GM12878 (cell line): ENCODE results near the gene COMMD3. TPM values are rescaled to one million over a fixed set of nuclear protein-coding genes. Genes with fewer than 3 reads are reported as not detected.

Experiments used
- ATAC-seq: fragments of 200-7000 bp; cut with Tn5 transposase; 3 replicates; pipeline ENCODE4 v1.9.1; 2020; ENCODE audit warnings: mild to moderate bottlenecking, moderate library complexity
- BruUV-seq: library from RNA; stranded (reverse); fragments of 400-500 nt; replicated peaks from 2 replicates; lab custom pipeline; 2021; lab: Mats Ljungman, UMichigan
- CTCF ChIA-PET: fragments of 300-600 bp; sonication (Branson Sonifier 250); formaldehyde crosslinking; extraction: SDS; loops from one replicate; lab custom pipeline; 2021; ENCODE audit warnings: inconsistent platforms; lab: Yijun Ruan, JAX
- POLR2A ChIA-PET: fragments of 350-600 bp; formaldehyde crosslinking; extraction: SDS; loops from one replicate; lab custom pipeline; 2021; ENCODE audit warnings: inconsistent platforms; lab: Charles Lee
- RAD21 ChIA-PET: fragments of 300-600 bp; sonication (Branson Sonifier 250); formaldehyde crosslinking; loops from one replicate; lab custom pipeline; 2023; ENCODE audit warnings: antibody characterized with exemption; ENCODE audit not compliant: unreplicated experiment; lab: Charles Lee
- SMC1A ChIA-PET: fragments of 300-600 bp; sonication (Branson Sonifier 250); formaldehyde crosslinking; loops from one replicate; lab custom pipeline; 2023; ENCODE audit not compliant: unreplicated experiment, uncharacterized antibody; lab: Charles Lee
- DNase-seq: peaks from one replicate; pipeline ENCODE4 v3.0.0-alpha.2; 2011; ENCODE audit warnings: low read depth, low spot score
- FAIRE-seq: peaks from 3 replicates; lab custom pipeline; 2011; peaks lifted over from hg19 to GRCh38; lab: Jason Lieb, UNC
- H2AFZ ChIP-seq: 2 replicates; pipeline ENCODE4 v1.6.0; 2011; ENCODE audit warnings: low read depth, low read length, control low read depth; ENCODE audit not compliant: control insufficient read depth
- H3K27ac ChIP-seq: 2 replicates; pipeline ENCODE4 v1.5.1; 2011; ENCODE audit warnings: control low read depth; ENCODE audit not compliant: control insufficient read depth, insufficient read depth
- H3K27me3 ChIP-seq, 2 experiments: replicated peaks in 1 of 2; 2 replicates each; pipeline versions ENCODE4 v1.6.0 to v1.6.1; 2011; ENCODE audit warnings: low read length in 1 of 2; ENCODE audit not compliant: control insufficient read depth in 2 of 2, insufficient read depth in 2 of 2
- H3K36me3 ChIP-seq, 2 experiments: 2 replicates each; pipeline ENCODE4 v1.5.1; 2011; ENCODE audit warnings: low read length in 1 of 2; ENCODE audit not compliant: control insufficient read depth in 2 of 2, insufficient read depth in 2 of 2
- H3K4me1 ChIP-seq: 2 replicates; pipeline ENCODE4 v1.6.1; 2011; ENCODE audit warnings: mild to moderate bottlenecking, low read length, moderate library complexity, mixed read lengths; ENCODE audit not compliant: control insufficient read depth, insufficient read depth
- H3K4me2 ChIP-seq: 2 replicates; pipeline ENCODE4 v1.6.0; 2011; ENCODE audit warnings: control low read depth; ENCODE audit not compliant: control insufficient read depth, insufficient read depth
- H3K4me3 ChIP-seq: fragments of 200-600 bp; sonication (generic); 2 replicates; pipeline ENCODE4 v1.5.1; 2016
- H3K79me2 ChIP-seq: 2 replicates; pipeline ENCODE4 v1.6.0; 2011; ENCODE audit warnings: low read length; ENCODE audit not compliant: control insufficient read depth, insufficient read depth
- H3K9ac ChIP-seq: 2 replicates; pipeline ENCODE4 v1.8.0; 2011; ENCODE audit warnings: low read length, control low read depth, mixed read lengths; ENCODE audit not compliant: control insufficient read depth, insufficient read depth
- H3K9me3 ChIP-seq: replicated peaks from 3 replicates; pipeline ENCODE4 v1.5.1; 2011; ENCODE audit warnings: mild to moderate bottlenecking, low read length; ENCODE audit not compliant: control insufficient read depth, insufficient read depth
- H4K20me1 ChIP-seq: 2 replicates; pipeline ENCODE4 v1.6.0; 2011; ENCODE audit not compliant: control insufficient read depth, insufficient read depth
- ASH2L ChIP-seq: fragments of 300-600, 200-600 bp; sonication (generic); IDR thresholded peaks from 2 replicates; pipeline ENCODE4 v1.6.1; 2017; ENCODE audit warnings: low read depth, mild to moderate bottlenecking, borderline replicate concordance
- GABPA ChIP-seq: IDR thresholded peaks from 2 replicates; pipeline ENCODE4 v1.6.1; 2014; ENCODE audit warnings: antibody characterized with exemption, low read depth, mild to moderate bottlenecking, inconsistent platforms
- IKZF1 ChIP-seq: fragments of 450-650 bp; conservative IDR thresholded peaks from 2 replicates; pipeline ENCODE4 v1.6.1; 2017; ENCODE audit warnings: antibody characterized with exemption, mild to moderate bottlenecking
- POLR2AphosphoS2 ChIP-seq: IDR thresholded peaks from 2 replicates; pipeline ENCODE4 v1.6.1; 2011; ENCODE audit warnings: low read depth, mild to moderate bottlenecking, low read length, improper control_type of control experiment, moderate library complexity
- RAD51 ChIP-seq: fragments of 450-650 bp; IDR thresholded peaks from 2 replicates; pipeline ENCODE4 v1.6.1; 2016; ENCODE audit warnings: moderate library complexity, mild to moderate bottlenecking, inconsistent platforms
- ZNF274 ChIP-seq: IDR thresholded peaks from one replicate; pipeline ENCODE4 v1.8.0; 2011; ENCODE audit not compliant: insufficient read length, insufficient read depth
- ZSCAN29 ChIP-seq: fragments of 450-650 bp; IDR thresholded peaks from 2 replicates; pipeline ENCODE4 v1.6.1; 2017; ENCODE audit warnings: mild to moderate bottlenecking, moderate library complexity
- WGBS: methylation state at CpG from one replicate; pipeline ENCODE4 v1.1.6; 2016; ENCODE audit warnings: low lambda C conversion rate; ENCODE audit not compliant: insufficient replicate concordance, insufficient coverage; ENCODE audit errors: missing lambda C conversion rate; 5-methylcytosine and 5-hydroxymethylcytosine counted together
- in situ Hi-C: fragments of 300-500 bp; cut with MboI; formaldehyde crosslinking; loops from 9 replicates; pipeline ENCODE4 v1.14.3; 2018; ENCODE audit warnings: mixed read lengths
- intact Hi-C: fragments of 100-400 bp; cut with micrococcal nuclease; formaldehyde crosslinking; loops from one replicate; pipeline ENCODE4 v1.14.2; 2022; ENCODE audit not compliant: unreplicated experiment
- polyA plus RNA-seq, 11 experiments: library from polyadenylated mRNA; depleted of rRNA in 4 of 11; unstranded in 6 of 11; stranded (reverse) in 5 of 11; fragments of >200 nt; fragmentation: Nextera tagmentation in 4 of 11; fragmentation: Illumina TruSeq in 1 of 11; extraction: Ambion mirVana in 4 of 11; extraction: Trizol in 1 of 11; gene quantifications; 1 replicate in 1 of 11; 2 replicates in 10 of 11; pipeline versions ENCODE4 v1.2.1 to v1.2.3, GENCODE V29; 2011 to 2016; ENCODE audit warnings: inconsistent platforms in 2 of 11, missing spikeins in 2 of 11, low read depth in 1 of 11
- total RNA-seq, 4 experiments: library from RNA; depleted of rRNA in 3 of 4; stranded (reverse); fragments of >200 nt in 3 of 4; fragmentation: Illumina TruSeq in 1 of 4; extraction: Trizol in 1 of 4; gene quantifications; 2 replicates each; pipeline versions ENCODE4 v1.2.1 to v1.2.3, GENCODE V29; 2013 to 2021
- TF ChIP-seq, protein P1 (sequence below): IDR thresholded peaks from 2 replicates; pipeline ENCODE4 v1.6.1; 2012; ENCODE audit warnings: low read depth, low read length, improper control_type of control experiment
- TF ChIP-seq, protein P2 (sequence below): fragments of 450-650 bp; IDR thresholded peaks from 2 replicates; pipeline ENCODE4 v1.6.1; 2017; ENCODE audit warnings: antibody characterized with exemption, mild to moderate bottlenecking, moderate library complexity

COMMD3 gene
- total and polyA plus RNA-seq, 10 of the 15 experiments (the other 5 are each of a cell fraction or from before 2014, with no cell fraction given): 64.5 to 248 (median 84.4) TPM

DNA sequence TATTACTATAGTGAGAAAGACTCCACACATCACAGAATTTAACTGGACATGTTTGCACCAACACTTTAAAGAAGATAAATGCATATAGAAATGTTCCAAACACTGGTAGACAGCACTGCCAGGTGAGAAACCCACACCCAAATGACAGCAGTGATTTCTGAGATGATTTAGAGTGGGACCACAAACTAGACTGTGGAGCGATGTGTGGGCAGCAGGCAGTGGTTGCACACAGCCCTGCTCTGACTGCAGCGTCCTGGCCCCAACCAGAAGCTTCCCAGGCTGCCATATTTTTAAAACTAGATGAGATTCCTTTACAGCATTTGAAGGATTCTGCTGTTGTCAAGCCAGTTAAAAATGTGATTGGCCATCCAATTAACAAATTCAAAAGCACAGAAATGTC is 47.7 kb upstream of the COMMD3 start:
- in situ Hi-C loops: loop anchor here (25.0 kb wide), 1 partner anchor 719 kb away; no protein-coding TSS in a partner anchor
- SMC1A ChIA-PET: interaction anchor here (1.5 kb wide), 1 partner anchor 9 kb away, joined by 4 read pairs; no protein-coding TSS in a partner anchor
- no peak for ATAC-seq

DNA sequence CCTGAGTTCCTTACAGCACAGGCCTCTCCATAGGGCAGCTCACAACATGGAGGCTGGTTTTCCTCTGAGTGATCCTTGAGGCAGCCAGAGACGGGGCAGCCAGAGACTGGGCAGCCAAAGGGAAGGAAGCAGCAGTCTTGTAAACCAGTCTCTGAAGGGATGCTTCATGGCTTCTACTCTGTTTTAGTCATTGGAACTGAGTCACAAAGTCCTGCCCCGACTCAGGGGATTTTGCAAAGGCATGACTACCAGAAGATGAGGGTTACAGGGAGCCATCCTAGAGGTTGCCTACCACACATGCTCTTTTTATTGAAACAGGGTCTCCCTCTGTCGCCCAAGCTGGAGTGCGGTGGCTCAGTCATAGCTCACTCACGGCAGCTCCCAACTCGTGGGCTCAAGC is 44.4 kb upstream of the COMMD3 start:
- no TSS peak for BruUV-seq
- ChIA-PET CTCF (no interaction called here), SMC1A (interaction anchor here (0.8 kb wide), 1 partner anchor 44 kb away, joined by 3 read pairs; no protein-coding TSS in a partner anchor), RAD21 (interaction anchor here (0.7 kb wide), 1 partner anchor 9 kb away, joined by 3 read pairs; no protein-coding TSS in a partner anchor), POLR2A (interaction anchor here (0.6 to 0.7 kb wide), 2 partner anchors 10 to 383 kb away, joined by 3 to 5 read pairs; no protein-coding TSS in a partner anchor)
- DNase-seq: no peak
- no peak for FAIRE-seq
- intact Hi-C loops (no loop called here), in situ Hi-C loops (loop anchor here (25.0 kb wide), 1 partner anchor 716 kb away; no protein-coding TSS in a partner anchor)
- no peak overlapping the region for H3K9ac ChIP-seq
- H3K79me2 ChIP-seq: no peaks in the 10 kb centered on the region
- TF ChIP-seq, protein P1, sequence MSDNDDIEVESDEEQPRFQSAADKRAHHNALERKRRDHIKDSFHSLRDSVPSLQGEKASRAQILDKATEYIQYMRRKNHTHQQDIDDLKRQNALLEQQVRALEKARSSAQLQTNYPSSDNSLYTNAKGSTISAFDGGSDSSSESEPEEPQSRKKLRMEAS: no peak
- no peak for TF ChIP-seq ZSCAN29
- TF ChIP-seq RAD51: no peak
- TF ChIP-seq ASH2L: no peak
- TF ChIP-seq GABPA: no peak
- TF ChIP-seq, protein P2, sequence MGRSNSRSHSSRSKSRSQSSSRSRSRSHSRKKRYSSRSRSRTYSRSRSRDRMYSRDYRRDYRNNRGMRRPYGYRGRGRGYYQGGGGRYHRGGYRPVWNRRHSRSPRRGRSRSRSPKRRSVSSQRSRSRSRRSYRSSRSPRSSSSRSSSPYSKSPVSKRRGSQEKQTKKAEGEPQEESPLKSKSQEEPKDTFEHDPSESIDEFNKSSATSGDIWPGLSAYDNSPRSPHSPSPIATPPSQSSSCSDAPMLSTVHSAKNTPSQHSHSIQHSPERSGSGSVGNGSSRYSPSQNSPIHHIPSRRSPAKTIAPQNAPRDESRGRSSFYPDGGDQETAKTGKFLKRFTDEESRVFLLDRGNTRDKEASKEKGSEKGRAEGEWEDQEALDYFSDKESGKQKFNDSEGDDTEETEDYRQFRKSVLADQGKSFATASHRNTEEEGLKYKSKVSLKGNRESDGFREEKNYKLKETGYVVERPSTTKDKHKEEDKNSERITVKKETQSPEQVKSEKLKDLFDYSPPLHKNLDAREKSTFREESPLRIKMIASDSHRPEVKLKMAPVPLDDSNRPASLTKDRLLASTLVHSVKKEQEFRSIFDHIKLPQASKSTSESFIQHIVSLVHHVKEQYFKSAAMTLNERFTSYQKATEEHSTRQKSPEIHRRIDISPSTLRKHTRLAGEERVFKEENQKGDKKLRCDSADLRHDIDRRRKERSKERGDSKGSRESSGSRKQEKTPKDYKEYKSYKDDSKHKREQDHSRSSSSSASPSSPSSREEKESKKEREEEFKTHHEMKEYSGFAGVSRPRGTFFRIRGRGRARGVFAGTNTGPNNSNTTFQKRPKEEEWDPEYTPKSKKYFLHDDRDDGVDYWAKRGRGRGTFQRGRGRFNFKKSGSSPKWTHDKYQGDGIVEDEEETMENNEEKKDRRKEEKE: no peak
- H3K27ac ChIP-seq: no peak overlapping the region
- no peak overlapping the region for H3K4me3 ChIP-seq
- H2AFZ ChIP-seq: no peak overlapping the region
- WGBS: 61% methylated on average over 6 of the region's 6 CpGs
- no peaks in the 10 kb centered on the region for H4K20me1 ChIP-seq
- ATAC-seq: no peak
- no peaks in the 10 kb centered on the region for H3K4me1 ChIP-seq
- no peaks in the 10 kb centered on the region for H3K36me3 ChIP-seq
- no peaks in the 10 kb centered on the region for H3K9me3 ChIP-seq
- no peak overlapping the region for H3K4me2 ChIP-seq
- no peaks in the 10 kb centered on the region for H3K27me3 ChIP-seq

More for the DNA sequence above, 47.7 kb upstream of the COMMD3 start:
- CTCF ChIA-PET: no interaction called here
- BruUV-seq: no TSS peak
- 20% methylated on average over 2 of the region's 2 CpGs for WGBS
- POLR2A ChIA-PET: no interaction called here
- H3K4me1 ChIP-seq: no peaks in the 10 kb centered on the region
- H3K36me3 ChIP-seq: no peaks in the 10 kb centered on the region
- H3K9me3 ChIP-seq: no peaks in the 10 kb centered on the region
- TF ChIP-seq POLR2AphosphoS2 (no peak), ZNF274 (no peak), IKZF1 (no peak)
- TF ChIP-seq, protein P1: no peak
- H3K27me3 ChIP-seq: no peaks in the 10 kb centered on the region; a peak in 2 of 4 replicates
- H3K9ac ChIP-seq: no peak overlapping the region
- DNase-seq: no peak
- RAD21 ChIA-PET: no interaction called here
- no peak overlapping the region for H3K27ac ChIP-seq
- intact Hi-C loops: no loop called here
- no peaks in the 10 kb centered on the region for H4K20me1 ChIP-seq
- H3K4me2 ChIP-seq: no peak overlapping the region
- no peak overlapping the region for H2AFZ ChIP-seq
- H3K4me3 ChIP-seq: no peak overlapping the region
- H3K79me2 ChIP-seq: no peaks in the 10 kb centered on the region
- FAIRE-seq: no peak
